CD4-positive, alpha-beta T cell treated with Interleukin-4 for 4 hours (primary cell): ENCODE results near the gene HBP1.
"Not testable (repeated sequence)": the region's sequence is repeated elsewhere in the genome, so short reads cannot be mapped to it uniquely, and the experiment has no call there.

Source experiments
- DNase-seq: peaks from one replicate; pipeline ENCODE4 v3.0.0-alpha.2; 2020

The HBP1 gene

DNA sequence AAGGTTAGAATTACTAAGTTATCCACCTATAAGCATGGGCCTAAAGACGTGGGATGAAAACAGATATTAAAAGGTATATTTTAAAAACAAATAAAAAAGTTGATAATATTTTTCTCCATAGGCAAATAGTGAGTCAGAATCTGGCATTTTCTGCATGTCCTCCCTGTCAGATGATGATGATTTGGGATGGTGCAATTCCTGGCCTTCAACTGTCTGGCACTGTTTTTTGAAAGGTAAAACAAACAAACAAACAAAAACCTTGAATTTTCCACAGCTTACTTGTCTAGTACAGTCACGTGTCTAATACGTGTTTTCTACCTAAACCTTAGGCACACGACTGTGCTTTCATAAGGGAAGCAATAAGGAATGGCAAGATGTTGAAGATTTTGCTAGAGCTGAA is 17.4 kb downstream of the HBP1 start:
- no peak for DNase-seq

DNA sequence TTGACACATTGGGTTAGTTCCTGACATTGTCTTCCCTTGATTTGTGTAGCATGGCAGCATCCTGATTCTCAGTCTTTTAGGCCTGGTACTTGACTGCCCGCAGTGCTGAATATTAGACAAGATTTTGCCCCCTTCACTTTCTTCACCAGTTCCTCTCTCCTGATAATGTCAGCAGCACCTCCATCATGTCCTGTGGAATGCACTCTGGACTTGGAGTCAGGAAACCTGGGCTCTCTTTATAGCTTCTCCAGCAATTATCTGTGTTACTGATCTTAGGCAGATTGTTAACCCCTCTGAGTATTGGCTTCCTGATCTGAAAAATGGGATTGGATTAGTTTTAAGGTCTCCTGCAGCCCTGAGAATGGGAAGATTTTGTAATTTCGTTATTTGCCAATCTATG is 19.0 kb downstream of the HBP1 start:
- DNase-seq: no peak

DNA sequence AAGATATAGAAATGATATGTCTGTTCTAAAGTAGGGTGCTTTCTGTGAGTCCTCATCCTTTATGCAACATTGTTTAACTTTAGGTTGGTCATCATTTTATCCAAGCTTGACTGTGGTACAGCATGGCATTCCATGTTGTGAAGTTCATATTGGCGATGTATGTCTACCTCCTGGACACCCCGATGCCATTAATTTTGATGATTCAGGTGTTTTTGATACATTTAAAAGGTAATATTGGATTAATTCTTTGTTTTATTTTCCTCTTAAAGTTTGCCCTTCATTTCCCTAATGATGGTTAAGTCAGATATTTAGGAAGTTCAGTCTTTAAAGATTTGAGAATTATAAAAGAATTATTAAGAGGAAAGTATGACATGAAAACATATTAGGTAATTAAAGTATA is 21.3 kb downstream of the HBP1 start:
- no peak for DNase-seq

DNA sequence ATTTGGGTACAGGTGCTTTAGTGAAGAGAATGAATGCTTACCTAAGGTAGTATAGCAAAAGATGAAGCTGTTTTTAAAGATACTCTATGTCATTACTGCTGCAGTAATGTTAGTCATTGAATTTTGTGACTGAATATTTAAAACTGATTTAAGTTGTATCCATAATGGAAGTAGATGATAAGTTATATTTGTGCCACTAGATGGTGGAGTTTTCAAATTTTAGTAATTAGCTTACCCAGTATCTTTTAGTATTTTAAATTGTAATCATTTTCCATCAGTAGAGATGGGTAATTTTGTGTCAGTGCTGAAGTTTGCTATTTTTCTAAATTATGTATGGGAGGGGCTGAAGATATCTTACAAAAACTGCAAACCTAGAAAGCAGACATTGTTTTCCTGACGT is 25.2 kb downstream of the HBP1 start:
- no peak for DNase-seq

DNA sequence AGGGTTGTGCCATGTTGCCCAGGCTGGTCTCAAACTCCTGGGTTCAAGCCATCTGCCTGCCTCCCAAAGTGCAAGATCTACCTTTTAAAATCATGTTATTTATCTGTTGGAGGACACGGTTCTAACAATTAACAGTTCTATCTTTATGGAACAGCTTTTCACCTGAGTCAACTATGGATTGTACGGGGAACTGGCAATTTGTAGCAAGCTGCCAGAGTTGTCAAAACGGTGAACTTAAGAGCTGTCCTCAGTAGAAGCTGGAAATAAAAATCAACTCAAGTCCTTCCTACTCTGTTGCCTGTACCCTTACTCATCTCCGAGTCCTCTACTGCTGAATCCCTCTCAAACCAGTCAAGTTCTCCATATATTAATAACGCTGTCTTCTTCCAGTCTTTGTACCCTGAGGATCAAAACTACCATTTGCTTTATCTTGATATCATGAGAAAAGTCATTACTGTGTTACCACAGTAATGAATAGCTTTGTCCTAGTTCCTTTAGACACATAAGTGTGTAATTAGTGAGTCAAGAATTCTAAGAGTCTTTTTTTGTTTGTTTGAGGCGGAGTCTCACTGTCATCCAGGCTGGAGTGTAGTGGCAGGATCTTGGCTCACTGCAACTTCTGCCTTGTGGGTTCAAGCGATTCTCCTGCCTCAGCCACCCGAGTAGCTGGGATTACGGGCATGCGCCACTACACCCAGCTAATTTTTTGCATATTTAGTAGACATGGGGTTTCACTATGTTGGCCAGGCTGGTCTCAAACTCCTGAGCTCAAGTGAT is 28.2 kb downstream of the HBP1 start:
- no peak for DNase-seq

DNA sequence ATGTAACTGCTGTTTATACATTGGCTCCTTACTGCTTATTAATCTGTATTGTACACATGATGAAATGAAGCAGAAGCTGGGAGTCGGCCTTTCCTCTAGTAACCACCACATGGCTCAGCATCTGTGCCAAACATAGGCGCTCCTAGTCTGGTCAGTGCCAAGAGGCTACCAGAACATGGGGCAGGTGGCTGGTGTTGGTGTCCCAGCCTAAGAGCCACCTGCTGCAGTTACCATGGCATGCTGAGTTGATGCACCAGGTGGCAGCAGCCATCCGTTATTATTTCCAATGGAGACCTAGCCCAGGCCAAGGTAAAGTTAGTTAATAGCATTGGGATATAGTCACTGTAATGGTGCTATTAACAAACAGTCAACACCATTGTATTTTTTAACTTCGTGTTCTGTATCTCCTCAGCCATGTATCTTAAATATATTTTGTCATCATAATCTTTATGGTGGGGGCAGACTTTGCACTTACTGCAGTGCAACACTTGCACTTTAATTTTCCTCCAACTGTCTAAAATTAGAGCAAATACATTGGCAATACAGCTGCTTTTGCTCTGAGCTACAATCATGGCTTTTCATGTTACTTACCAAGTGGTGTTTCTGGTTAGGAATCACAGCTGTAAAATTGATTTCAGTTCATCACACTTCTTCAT is 33.1 kb downstream of the HBP1 start:
- no peak for DNase-seq

DNA sequence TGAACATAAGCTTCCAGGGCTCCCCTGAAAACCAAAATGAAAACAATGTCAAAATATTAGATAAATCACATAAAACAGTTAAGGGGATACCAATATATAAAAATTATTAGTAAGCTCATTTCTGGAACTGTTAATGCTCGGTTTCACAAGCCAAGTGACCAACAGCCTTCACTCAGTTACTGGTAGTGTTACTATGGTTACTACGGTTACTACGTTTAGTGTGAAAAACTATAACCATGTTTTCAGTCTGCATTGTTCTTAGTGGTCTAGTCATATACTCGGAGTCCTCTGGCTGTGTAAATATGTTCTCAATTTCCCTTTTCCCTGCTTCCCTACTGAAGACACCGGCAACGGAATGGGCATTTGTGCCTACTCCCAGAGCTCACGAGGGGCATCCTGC is 34.8 kb downstream of the HBP1 start:
- no peak for DNase-seq

DNA sequence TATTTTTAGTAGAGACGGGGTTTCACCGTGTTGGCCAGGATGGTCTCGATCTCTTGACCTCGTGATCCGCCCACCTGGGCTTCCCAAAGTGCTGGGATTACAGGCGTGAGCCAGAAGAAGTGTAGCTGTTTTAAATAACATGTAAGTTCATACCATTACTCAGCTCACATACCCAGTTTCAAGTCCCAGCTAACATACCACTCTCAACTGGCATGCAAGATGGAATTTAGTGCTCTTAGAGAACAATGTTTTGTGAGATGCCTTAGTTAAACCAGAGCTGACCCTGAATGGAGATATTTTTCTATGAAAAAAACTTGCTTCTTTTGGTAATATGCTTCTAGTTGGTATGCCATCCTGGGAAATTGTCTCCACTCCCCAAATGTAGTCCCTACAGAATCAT is 37.3 kb downstream of the HBP1 start:
- DNase-seq: no peak

DNA sequence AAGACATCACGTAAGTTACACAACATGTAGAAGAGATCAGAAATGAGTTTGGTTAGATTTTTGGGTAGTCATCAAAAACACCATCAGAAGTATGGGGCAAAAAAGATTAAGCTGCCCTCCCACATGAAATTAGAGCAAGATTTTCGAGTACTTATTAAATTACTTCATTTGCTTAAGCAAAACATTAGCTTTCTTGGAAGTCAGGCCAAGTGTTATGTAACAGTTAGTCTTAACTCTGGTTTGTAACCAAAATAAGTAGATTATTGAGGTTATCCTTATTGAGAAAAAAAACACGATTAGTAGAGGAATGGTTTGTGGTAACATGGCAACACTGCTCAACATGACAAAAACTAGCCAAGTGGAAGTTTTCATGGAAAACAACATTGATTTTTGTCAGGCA is 37.9 kb downstream of the HBP1 start:
- no peak for DNase-seq

DNA sequence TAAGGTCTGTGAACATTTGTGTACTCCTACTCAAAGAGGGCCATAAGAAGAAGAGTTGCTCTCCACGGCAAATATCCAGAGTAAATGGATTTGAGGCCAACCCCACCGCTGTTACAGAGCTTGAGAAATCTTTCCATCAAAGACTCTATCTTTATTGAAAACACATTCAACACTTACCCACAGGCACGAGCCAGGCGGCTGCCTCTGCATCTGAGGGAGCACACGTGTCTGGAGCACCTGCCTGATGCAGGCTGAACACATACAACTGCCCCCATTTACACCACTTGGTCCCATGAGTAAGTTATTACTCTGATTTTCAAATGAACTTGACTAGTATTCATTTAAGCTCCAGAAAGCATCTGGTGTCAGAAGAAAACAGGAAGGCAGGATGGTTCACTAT is 38.7 kb downstream of the HBP1 start:
- no peak for DNase-seq

DNA sequence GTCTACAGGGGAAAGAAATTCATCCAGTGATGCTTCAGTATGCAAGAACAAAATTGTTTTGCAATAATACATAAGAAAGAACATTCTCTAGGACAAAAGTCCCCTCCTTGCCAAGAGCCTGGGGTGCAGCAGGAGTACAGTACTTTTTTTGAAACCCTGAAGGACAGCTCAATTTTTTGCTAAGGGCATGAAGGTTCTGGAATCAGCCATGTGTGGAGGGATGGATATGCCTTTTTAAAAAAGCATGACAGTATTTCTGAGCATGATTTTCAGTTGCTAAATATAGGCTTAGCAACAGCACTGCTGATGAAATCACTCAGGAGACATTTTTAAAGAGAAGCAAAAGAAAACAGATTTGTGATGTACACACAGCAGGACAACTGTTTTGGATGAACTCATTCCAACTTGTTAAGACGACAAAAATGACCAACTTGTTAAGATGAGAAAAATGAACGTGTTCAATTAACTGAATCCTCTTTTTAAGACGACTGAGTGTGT is 39.3 kb downstream of the HBP1 start:
- DNase-seq: no peak

DNA sequence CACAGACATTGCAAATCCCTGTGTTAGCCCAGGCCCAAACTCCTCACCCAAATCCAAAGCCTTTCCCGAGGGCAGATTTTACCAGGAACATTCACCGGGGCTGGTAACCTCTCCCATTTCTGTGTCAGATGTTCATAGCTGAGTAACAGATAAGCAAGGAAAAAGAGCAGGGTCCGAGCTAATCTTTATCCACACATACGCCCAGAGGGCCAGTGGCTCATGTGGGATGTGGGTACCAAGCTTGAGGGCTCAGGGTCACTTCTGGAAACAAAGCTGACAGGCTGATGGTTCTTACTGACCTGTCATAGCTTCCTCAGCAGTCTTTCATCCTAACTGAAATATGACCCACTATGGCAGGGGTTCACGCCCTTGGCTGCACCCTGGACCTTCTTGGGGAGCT is 39.8 kb downstream of the HBP1 start:
- DNase-seq: no peak

DNA sequence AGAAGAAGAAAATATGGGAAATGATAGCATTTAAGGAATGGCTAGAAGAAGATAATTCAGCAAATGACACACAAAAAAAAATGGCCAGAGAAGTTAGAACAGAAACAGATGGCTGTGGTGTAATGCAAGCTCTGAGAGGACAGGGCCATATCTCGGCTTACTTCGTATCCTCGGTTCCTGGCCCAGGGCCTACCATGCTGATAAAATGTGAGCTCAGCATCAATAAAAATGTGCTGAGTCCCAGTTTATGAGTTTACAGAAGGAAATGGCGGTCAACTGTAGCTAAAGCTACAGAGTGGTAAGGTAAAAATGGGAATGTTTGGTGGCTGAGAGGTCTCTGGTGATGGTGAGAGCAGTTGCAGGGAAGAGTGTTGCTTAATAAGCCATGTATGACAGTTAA is 40.8 kb downstream of the HBP1 start:
- no peak for DNase-seq

DNA sequence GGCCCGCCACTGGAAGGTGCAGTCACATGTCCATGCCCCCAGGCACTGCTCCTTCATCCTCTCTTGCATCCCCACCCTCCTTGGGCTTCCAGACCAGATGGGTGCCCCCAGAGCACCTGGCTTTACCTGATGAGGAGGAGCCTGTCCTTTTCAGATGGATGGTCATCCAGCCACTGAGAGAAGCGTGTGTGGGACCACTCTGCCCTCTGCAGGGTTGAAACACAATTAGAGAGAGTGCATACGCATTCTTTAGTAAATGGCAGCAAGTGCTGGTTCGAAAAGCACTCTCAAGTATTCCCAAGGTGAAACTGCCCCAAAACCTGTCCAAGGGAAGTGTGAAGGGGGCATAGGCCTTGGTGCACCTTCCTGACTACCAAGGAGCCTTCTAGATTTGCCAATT is 41.6 kb downstream of the HBP1 start:
- no peak for DNase-seq

DNA sequence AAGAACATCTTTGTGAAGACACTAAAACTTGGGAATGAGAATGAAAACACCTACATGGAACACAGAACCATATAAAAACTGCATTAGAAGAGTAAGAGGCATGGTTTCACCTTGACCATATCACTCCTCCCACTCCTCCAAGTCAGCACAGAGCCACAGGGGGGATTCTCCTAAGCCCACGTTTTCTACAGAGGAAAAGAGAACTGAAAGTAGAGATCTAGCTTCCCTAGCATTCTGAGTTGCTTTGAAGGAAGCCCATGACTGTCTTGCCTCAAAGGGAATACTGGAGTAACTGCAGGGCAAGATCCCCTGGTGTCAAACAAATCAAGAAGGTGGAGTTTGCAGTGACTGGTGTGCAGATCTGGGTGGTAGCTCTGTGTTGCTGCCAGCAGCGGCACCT is 43.9 kb downstream of the HBP1 start:
- no peak for DNase-seq

DNA sequence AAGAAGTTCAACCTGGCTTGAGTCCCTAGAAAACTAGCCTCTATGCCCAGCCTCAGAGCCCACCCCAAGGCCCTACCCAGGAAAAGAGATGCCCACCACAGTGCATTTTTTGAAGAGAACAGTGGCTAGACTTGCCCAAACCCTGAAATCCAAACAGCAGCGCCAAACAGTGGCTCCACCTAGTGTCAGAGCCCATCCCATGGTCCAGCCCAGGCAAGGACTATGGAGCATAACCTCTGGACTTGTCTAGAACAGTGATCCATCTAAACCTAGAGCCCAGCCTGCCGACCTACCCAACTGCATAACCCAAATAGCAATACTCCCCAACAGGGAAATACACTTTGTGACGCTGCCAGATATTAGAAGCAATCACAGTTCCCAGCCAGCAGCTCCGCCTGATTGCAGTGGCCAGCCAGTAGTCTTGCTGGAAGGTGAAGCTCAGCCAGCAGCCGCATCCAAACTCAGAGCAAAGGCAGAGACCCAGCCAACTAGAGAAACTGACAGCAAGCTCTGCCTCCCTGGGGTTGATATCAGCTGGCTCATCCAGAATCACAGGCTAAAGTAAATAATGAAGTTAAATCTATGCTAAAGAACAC is 44.5 kb downstream of the HBP1 start:
- DNase-seq: no peak

DNA sequence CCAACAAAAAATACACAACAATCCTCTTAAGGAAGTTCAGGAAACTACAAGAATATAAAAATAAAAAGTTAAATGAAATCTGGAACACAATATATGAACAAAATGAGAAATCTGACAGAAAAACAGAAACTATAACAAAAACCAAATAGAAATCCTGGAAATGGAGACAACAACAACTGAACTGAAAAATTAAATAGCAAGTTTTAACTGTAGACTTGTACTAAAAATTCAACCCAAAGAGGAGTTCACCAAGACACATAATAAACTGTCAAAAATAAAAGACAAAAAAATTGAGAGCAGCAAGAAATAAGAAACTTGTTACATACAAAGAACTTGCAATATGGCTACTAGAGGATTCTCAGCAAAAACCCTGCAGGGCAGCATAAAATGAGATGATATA is 45.1 kb downstream of the HBP1 start:
- DNase-seq: no peak

DNA sequence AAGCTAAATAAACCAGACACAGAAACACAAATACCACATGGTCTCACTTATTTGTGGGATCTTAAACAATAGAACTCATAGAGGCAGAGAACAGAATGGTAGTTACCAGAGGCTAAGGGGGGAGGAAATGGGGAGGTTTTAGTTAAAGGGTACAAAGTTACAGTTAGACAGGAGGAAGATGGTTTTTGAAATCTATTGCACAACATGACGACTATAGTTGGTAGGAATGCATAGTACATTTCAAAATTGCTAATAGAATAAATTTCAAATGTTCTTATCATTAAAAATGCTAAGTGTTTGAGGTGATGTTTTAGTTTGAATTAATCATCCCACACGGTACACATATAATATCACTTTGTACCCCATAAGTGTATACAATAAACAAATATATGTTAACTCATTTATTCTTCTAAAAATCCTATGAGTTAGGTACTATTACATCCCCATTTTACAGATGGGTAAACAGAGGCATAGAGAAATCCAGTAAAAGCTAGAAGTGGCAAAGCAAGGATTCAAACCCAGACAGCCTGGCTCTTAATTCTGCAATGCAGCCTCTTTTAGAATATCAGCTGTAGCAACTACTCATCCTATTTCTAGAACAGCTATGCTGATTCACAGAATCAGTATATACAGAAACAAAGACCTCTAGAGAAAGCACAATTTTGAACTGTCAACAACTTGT is 50.9 kb downstream of the HBP1 start:
- no peak for DNase-seq

DNA sequence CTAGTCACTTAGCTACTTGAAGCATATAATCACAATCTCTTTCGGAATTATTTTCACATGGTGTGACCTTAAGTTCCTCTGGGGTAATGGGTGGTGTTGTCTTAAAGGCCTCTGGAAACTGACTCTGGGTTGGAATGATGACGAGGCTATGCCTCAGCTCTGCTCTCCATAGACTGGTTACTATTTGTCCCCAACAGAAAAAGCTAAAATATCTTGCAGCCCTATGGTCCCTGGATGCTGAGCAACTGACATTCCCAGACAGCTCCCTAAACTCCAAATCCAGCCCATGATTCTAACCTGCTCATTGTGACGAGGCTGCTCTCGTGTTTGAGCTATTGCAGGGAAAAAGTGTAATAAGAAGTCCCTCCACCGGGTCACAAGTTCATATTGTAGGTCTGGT is 51.6 kb downstream of the HBP1 start:
- no peak for DNase-seq

DNA sequence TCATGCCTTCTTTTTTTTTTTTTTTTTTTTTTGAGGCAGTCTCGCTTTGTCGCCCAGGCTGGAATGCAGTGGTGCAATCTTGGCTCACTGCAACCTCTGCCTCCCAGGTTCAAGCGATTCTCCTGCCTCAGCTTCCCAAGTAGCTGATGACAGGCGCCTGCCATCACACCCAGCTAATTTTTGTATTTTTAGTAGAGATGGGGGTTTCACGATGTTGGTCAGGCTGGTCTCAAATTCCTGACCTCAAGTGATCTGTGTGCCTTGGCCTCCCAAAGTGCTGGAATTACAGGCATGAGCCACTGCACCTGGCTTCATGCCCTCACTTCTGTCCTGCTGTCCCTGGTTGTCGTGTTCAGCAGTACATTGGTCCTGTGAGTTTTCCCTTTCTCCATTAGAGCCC is 52.0 kb downstream of the HBP1 start:
- DNase-seq: not testable (repeated sequence)

DNA sequence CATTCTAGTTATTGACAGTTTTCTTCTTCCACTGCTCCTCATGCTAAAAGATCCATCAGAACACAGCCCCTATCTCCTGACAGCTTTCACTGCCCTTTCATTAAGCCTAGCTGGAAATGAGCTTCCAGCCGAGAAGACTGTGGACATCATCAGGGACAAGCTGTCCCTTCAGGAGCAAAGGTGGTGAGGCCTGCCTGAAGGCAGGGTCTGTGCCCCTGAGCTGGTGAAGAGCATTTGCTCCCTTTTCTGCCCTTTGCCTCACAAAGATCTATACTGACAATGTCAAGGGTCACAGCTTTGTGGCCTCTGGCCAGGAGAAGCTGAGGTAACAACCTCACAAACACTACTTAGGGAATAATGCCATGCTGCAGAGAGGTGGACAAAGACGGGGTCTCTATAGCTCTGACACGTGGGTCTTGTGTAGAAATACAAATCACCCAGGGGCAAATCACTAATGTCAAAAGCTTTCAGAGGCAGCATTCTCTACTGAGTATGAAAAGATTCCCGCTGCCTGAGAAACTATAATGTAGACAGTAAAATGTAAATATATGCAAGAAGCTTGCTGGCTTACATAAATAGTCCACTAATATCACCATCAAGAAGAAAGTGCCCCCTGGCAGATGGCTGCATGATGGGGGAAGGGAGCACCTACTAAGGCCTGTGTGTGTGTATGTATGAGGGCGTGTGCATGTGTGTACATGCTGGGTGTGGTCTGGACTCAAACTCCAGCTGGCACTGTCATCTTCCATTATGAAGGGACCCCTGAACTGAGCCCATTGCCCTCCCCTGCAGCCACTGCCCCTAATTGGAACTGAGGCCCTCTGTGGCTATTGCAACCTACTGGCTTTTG is 55.8 kb downstream of the HBP1 start:
- no peak for DNase-seq

DNA sequence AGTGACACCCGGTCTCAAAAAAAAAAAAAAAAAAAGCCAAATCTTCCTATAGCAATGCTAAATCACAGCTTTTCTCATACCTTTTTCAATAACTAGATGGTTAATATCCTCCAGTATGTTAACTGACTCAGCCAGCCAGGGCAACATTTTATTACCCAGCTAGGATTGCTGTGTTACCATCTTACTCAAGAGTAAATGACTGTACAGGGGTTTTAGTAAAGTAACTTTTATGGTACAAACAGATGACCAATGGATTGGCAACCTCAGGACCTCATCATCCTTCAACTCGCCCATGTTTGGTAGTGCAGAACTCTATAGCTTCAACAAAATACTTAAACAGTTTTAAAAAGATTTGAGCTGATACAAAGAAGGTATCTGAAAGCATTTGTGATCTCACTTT is 59.5 kb downstream of the HBP1 start:
- no peak for DNase-seq

DNA sequence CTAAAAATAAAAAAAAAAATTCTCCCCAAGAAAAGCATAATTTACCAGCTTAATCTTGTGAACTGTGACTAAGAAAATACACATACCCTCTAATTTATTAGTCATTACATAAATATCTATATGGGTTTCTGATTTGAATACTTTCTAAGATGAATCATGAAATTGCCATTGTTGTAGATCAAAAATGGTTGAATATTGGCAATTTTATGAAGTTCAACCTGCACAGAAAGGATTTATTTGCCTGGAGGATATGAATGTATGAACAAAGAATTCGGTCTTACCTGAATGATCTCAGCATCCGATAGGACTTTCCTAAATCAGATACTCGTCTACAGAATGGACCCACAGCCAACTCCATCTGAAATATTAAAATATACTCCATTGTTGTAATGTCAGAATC is 61.5 kb downstream of the HBP1 start:
- DNase-seq: no peak
